GM19395 (cell line): Measurements from ENCODE around the gene MYO10.

Experiments used
- ATAC-seq: cut with Tn5 transposase; IDR thresholded peaks from one replicate; pipeline ENCODE4 v1.9.1; 2021; ENCODE audit warnings: mild to moderate bottlenecking, moderate library complexity; ENCODE audit not compliant: unreplicated experiment

MYO10 gene

DNA sequence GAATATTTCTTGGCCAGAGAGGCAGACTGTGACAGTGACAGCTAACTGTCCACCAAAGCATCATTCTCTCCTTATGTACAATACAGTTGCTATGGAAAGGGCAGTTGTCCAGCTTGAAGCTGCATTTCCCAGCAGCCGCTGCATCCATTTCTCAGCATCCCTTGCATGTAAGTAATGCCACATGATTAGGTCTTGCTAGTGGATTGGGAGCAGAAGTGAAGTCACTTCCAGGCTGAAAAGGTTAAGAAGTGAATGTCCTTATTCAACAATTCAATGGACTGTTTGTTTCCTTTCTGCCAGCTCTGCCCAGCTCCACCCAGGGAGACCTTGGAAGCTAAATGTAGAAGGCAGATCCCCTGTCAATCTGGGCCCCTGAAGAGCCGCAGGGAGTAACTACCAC, 293.2 kb downstream of the MYO10 start:
- ATAC-seq = no peak

GRCh38 chr5:16639206-16639605, 296.9 kb downstream of the MYO10 start:
- ATAC-seq = no peak

- ATAC-seq = no peak
Measured at GRCh38 chr5:16628376-16628775, 307.7 kb downstream of the MYO10 start.

- peak; percentile 84 for ATAC-seq
Measured at GRCh38 chr5:16626696-16627264, 309.3 kb downstream of the MYO10 start.

DNA sequence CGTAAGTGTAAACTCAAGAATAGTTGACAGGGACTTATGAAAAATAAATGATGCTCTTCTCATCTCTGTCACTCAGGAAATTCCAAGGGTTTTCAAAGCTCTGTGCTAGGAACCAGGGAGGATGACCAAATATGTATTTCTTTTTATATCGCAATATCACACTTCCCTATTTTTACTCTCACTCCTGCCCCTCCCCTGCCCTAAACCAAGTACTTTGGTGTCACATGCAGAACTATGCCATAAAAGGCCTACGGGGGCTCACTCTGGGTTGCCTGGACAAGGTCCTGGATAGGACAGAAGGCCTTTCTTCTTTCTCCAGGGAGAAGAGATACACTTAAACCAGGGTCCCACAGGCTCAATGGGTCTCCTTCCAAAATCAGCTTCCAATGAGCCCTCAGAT, 311.0 kb downstream of the MYO10 start:
- no peak for ATAC-seq

- no peak for ATAC-seq
Measured at GRCh38 chr5:16619136-16619535, 317.0 kb downstream of the MYO10 start.

GRCh38 chr5:16618138-16618897, 317.8 kb downstream of the MYO10 start:
- no peak for ATAC-seq

- ATAC-seq = peak; percentile 12
Measured at GRCh38 chr5:16617274-16617968, 318.7 kb downstream of the MYO10 start.

- ATAC-seq = peak; percentile 60
Measured at GRCh38 chr5:16616536-16617273, 319.4 kb downstream of the MYO10 start, which contains the start of gene RETREG1. TSS of gene RETREG1 (minus strand) at chr5:16616997. CDS start at chr5:16616971, 26 bp downstream.

GRCh38 chr5:16615741-16616535, 320.1 kb downstream of the MYO10 start:
- ATAC-seq = peak; percentile 12

DNA sequence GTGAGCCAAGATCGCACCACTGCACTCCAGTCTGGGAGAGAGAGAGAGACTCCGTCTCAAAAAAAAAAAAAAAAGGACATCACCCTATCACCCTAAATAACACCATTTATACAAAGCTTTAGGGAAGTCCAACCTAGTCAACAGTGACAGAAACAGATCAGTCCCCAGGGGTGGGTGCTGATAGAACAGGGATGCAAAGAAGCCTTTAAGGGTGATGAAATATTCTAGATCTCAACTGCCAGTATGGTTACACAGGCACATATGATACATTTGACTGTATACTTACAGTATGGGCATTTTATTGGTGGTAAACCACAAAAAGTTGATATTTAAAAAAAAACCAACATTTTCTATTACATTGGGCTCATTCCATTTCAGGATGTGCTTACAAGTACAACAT, 324.1 kb downstream of the MYO10 start:
- no peak for ATAC-seq
